B cell (primary cell): ENCODE measurements around the gene RGCC. TPM values are rescaled to one million over a fixed set of nuclear protein-coding genes. Genes with fewer than 3 reads are reported as not detected.

ENCODE experiments used
- ATAC-seq: fragments of 200-7000 bp; cut with Tn5 transposase; one replicate; pipeline ENCODE4 v1.10.0; 2021; ENCODE audit warnings: low read depth, mild to moderate bottlenecking, moderate number of reproducible peaks, moderate library complexity
- CTCF ChIA-PET: fragments of 350-600 bp; sonication (Branson Sonifier 250); formaldehyde crosslinking; loops from one replicate; lab custom pipeline; 2021; ENCODE audit warnings: antibody characterized with exemption, inconsistent platforms; lab: Charles Lee
- POLR2A ChIA-PET: fragments of 350-600 bp; sonication (Branson Sonifier 250); formaldehyde crosslinking; loops from one replicate; lab custom pipeline; 2021; ENCODE audit warnings: antibody characterized with exemption; lab: Charles Lee
- DNase-seq: peaks from one replicate; pipeline ENCODE4 v3.0.0; 2013
- H2AFZ ChIP-seq: 2 replicates; pipeline ENCODE4 v1.6.1; 2012; ENCODE audit warnings: mild to moderate bottlenecking, low read depth, low read length; ENCODE audit not compliant: insufficient read depth, poor library complexity, severe bottlenecking
- H3K27ac ChIP-seq, 2 donors: 1 replicate in 1 of 2; 2 replicates in 1 of 2; pipeline ENCODE4 v1.5.1; 2012 to 2013; ENCODE audit warnings: low read length in 2 of 2, mild to moderate bottlenecking in 2 of 2, moderate library complexity in 1 of 2
- H3K27me3 ChIP-seq, 4 experiments: fragments of 200-600 bp in 1 of 4; sonication (generic) in 1 of 4; replicated peaks in 1 of 4; 1 replicate in 2 of 4; 2 replicates in 2 of 4; pipeline versions ENCODE4 v1.6.1 to v1.7.0; 2013 to 2016; ENCODE audit warnings: low read length in 3 of 4, mild to moderate bottlenecking in 2 of 4, mixed read lengths in 1 of 4, moderate library complexity in 1 of 4; ENCODE audit not compliant: insufficient read depth in 4 of 4, control insufficient read depth in 3 of 4; ENCODE audit errors: control extremely low read depth in 1 of 4
- H3K36me3 ChIP-seq, 2 experiments: replicated peaks in 1 of 2; 1 replicate in 1 of 2; 2 replicates in 1 of 2; pipeline versions ENCODE4 v1.6.1 to v1.7.1; 2013; ENCODE audit warnings: low read length in 1 of 2; ENCODE audit not compliant: insufficient read depth in 2 of 2, control insufficient read depth in 1 of 2; ENCODE audit errors: control extremely low read depth in 1 of 2, extremely low read depth in 1 of 2
- H3K4me1 ChIP-seq, 2 donors: fragments of 200-600 bp in 1 of 2; sonication (generic) in 1 of 2; 1 replicate in 1 of 2; 2 replicates in 1 of 2; pipeline versions ENCODE4 v1.5.1 to v1.6.1; 2013 to 2017; ENCODE audit warnings: low read length in 2 of 2; ENCODE audit not compliant: control insufficient read depth in 2 of 2, insufficient read depth in 2 of 2
- H3K4me2 ChIP-seq: replicated peaks from 2 replicates; pipeline ENCODE3; 2012; ENCODE audit warnings: mild to moderate bottlenecking, low read depth, low read length; ENCODE audit not compliant: poor library complexity, severe bottlenecking
- H3K4me3 ChIP-seq, 5 experiments: fragments of 200-600 bp in 1 of 5; sonication (generic) in 1 of 5; 1 replicate in 3 of 5; 2 replicates in 2 of 5; pipeline versions ENCODE4 v1.5.1 to v1.7.0; 2011 to 2016; ENCODE audit warnings: low read length in 4 of 5, mild to moderate bottlenecking in 4 of 5, low read depth in 2 of 5, control low read depth in 1 of 5, moderate library complexity in 1 of 5; ENCODE audit not compliant: insufficient read depth in 1 of 5; ENCODE audit errors: control extremely low read depth in 1 of 5, extremely low read depth in 1 of 5
- H3K79me2 ChIP-seq: fragments of 200-600 bp; sonication (generic); one replicate; pipeline ENCODE4 v1.6.0; 2016; ENCODE audit warnings: low read length; ENCODE audit not compliant: control insufficient read depth, insufficient read depth
- H3K9ac ChIP-seq: fragments of 200-600 bp; sonication (generic); 2 replicates; pipeline ENCODE4 v1.6.1; 2017; ENCODE audit warnings: mild to moderate bottlenecking, low read length, moderate library complexity
- H3K9me3 ChIP-seq, 3 donors: one replicate each; pipeline versions ENCODE4 v1.6.1 to v1.7.1; 2013; ENCODE audit warnings: low read length in 2 of 3; ENCODE audit not compliant: control insufficient read depth in 2 of 3, insufficient read depth in 1 of 3; ENCODE audit errors: control extremely low read depth in 1 of 3
- H4K20me1 ChIP-seq: 2 replicates; pipeline ENCODE4 v1.6.0; 2012; ENCODE audit warnings: mild to moderate bottlenecking, low read length; ENCODE audit not compliant: insufficient read depth, control insufficient read depth, poor library complexity, severe bottlenecking
- H3K27ac Mint-ChIP-seq: one replicate; pipeline ENCODE4 v1.8.0; 2021; ENCODE audit warnings: mixed read lengths
- H3K27me3 Mint-ChIP-seq: one replicate; pipeline ENCODE4 v1.8.0; 2021; ENCODE audit warnings: mixed read lengths
- H3K4me1 Mint-ChIP-seq: one replicate; pipeline ENCODE4 v1.8.0; 2021; ENCODE audit warnings: mixed read lengths
- H3K4me3 Mint-ChIP-seq: one replicate; pipeline ENCODE4 v1.8.0; 2021; ENCODE audit warnings: mixed read lengths
- H3K9me3 Mint-ChIP-seq: one replicate; pipeline ENCODE4 v1.8.0; 2022; ENCODE audit warnings: mixed read lengths; ENCODE audit not compliant: insufficient read depth
- CTCF ChIP-seq: fragments of 200-600 bp; IDR thresholded peaks from one replicate; pipeline ENCODE4 v1.8.0; 2022; ENCODE audit warnings: antibody characterized with exemption, mild to moderate bottlenecking
- EZH2 ChIP-seq: IDR thresholded peaks from 2 replicates; pipeline ENCODE4 v1.6.1; 2012; ENCODE audit warnings: borderline replicate concordance, low read depth, mild to moderate bottlenecking, moderate library complexity, low read length; ENCODE audit not compliant: insufficient read depth, poor library complexity, severe bottlenecking
- WGBS: methylation state at CpG from one replicate; pipeline ENCODE4 v1.1.5; 2013; ENCODE audit warnings: missing lambda C conversion rate; ENCODE audit not compliant: insufficient coverage; 5-methylcytosine and 5-hydroxymethylcytosine counted together
- intact Hi-C: fragments of 100-400 bp; cut with micrococcal nuclease; formaldehyde crosslinking; loops from one replicate; pipeline ENCODE4 v1.10.0; 2022
- polyA plus RNA-seq: library from polyadenylated mRNA; depleted of rRNA; stranded (reverse); fragments of >200 nt; gene quantifications from 2 replicates; pipeline ENCODE4 v1.2.3, GENCODE V29; 2012
- total RNA-seq, 2 donors: library from RNA; stranded (reverse); fragments of 120-200 nt in 1 of 2; gene quantifications; 1 replicate in 1 of 2; 2 replicates in 1 of 2; pipeline versions ENCODE4 v1.2.3 to v1.2.4, GENCODE V29; 2013 to 2022

The RGCC gene
- total and polyA plus RNA-seq, 2 donors (not counting 1 experiment from before 2014, with no cell fraction given): 8.0 to 16.0 TPM

GRCh38 chr13:41434831-41435520 is 22.4 kb upstream of the RGCC start:
- H3K4me3 ChIP-seq: no peak overlapping the region
- Mint-ChIP-seq H3K4me1 (no peaks in the 10 kb centered on the region), H3K4me3 (no peak overlapping the region), H3K9me3 (no peaks in the 10 kb centered on the region), H3K27ac (no peak overlapping the region), H3K27me3 (peaks cover 22% of the 10 kb centered on the region)
- intact Hi-C loops: no loop called here
- H3K9me3 ChIP-seq: no peaks in the 10 kb centered on the region
- H3K27me3 ChIP-seq: no peaks in the 10 kb centered on the region
- TF ChIP-seq CTCF: no peak
- TF ChIP-seq EZH2: no peak
- no peak for DNase-seq
- no peak overlapping the region for H2AFZ ChIP-seq
- H3K79me2 ChIP-seq: no peaks in the 10 kb centered on the region
- H3K9ac ChIP-seq: no peak overlapping the region
- H3K4me1 ChIP-seq: no peaks in the 10 kb centered on the region
- no peak overlapping the region for H3K4me2 ChIP-seq
- ATAC-seq: no peak
- no peaks in the 10 kb centered on the region for H3K36me3 ChIP-seq
- WGBS: 88% methylated on average over 4 of the region's 6 CpGs
- no peaks in the 10 kb centered on the region for H4K20me1 ChIP-seq
- no peak overlapping the region for H3K27ac ChIP-seq
- ChIA-PET POLR2A (no interaction called here), CTCF (no interaction called here)

GRCh38 chr13:41443969-41444368 is 13.4 kb upstream of the RGCC start:
- H3K36me3 ChIP-seq: no peaks in the 10 kb centered on the region
- TF ChIP-seq EZH2: no peak
- TF ChIP-seq CTCF: no peak
- no peaks in the 10 kb centered on the region for H3K4me1 ChIP-seq
- H4K20me1 ChIP-seq: no peaks in the 10 kb centered on the region
- CTCF ChIA-PET: no interaction called here
- 100% methylated on average over 1 of the region's 5 CpGs for WGBS
- POLR2A ChIA-PET: no interaction called here
- ATAC-seq (no peak), DNase-seq (no peak)
- no peak overlapping the region for H2AFZ ChIP-seq
- no peaks in the 10 kb centered on the region for H3K9me3 Mint-ChIP-seq
- H3K4me2 ChIP-seq: no peak overlapping the region
- H3K27ac Mint-ChIP-seq: no peak overlapping the region
- H3K9me3 ChIP-seq: peaks cover 0 to 3% (median 0%) of the 10 kb centered on the region in 3 donors
- no peak overlapping the region for H3K9ac ChIP-seq
- no peaks in the 10 kb centered on the region for H3K4me1 Mint-ChIP-seq
- no peak overlapping the region for H3K4me3 Mint-ChIP-seq
- no peaks in the 10 kb centered on the region for H3K27me3 ChIP-seq
- intact Hi-C loops: no loop called here
- no peaks in the 10 kb centered on the region for H3K79me2 ChIP-seq
- H3K27me3 Mint-ChIP-seq: peaks cover 13% of the 10 kb centered on the region
- H3K4me3 ChIP-seq: no peak overlapping the region
- H3K27ac ChIP-seq: no peak overlapping the region
